ENCODE results near the gene SERPIND1.

Gene SERPIND1

GRCh38 chr22:20774882-20775281, 969 bp downstream of the SERPIND1 start:
- TF ChIP-seq CTCF (conservative IDR thresholded peaks at IDR 0.05; ENCODE audit: control insufficient read depth, insufficient read depth, low read depth, low read length), result no peak

DNA sequence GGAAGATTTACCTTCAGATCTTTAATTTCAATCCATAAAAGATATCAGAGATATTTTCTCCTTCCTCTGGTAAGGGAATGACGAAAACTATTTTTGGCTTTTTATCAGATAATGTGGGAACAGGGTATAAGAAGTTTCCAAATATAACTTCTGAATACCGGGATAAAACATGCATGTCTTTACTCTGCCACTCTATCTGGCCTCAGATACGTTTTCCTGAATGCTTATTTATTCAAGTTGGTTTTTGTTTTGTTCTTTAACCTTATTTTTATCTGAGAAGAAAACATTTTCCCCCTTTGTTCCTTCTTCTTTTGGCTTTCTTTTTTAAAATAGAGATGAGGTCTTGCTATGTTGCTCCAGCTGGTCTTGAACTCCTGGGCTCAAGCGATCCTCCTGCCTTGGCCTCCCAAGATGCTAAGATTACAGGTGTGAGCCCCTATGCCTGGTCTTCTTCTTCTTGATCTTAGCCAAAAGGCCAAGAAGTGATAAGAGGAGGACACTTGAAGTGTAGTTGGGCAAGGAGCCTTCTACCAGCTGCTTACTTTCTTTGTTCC, 1.5 kb downstream of the SERPIND1 start:
- no peak for DNase-seq (ENCODE audit: low read depth)
- H3K4me3 ChIP-seq (ENCODE audit: control insufficient read depth, low read depth, low read length), result no peak overlapping the region
- no peak for TF ChIP-seq CTCF (conservative IDR thresholded peaks at IDR 0.05; ENCODE audit: control insufficient read depth, insufficient read depth, low read depth, low read length)

More at GRCh38 chr22:20774882-20775281, 969 bp downstream of the SERPIND1 start:
- no peak for DNase-seq (ENCODE audit: low read depth)
- H3K4me3 ChIP-seq (ENCODE audit: control insufficient read depth, low read depth, low read length), result no peak overlapping the region

DNA sequence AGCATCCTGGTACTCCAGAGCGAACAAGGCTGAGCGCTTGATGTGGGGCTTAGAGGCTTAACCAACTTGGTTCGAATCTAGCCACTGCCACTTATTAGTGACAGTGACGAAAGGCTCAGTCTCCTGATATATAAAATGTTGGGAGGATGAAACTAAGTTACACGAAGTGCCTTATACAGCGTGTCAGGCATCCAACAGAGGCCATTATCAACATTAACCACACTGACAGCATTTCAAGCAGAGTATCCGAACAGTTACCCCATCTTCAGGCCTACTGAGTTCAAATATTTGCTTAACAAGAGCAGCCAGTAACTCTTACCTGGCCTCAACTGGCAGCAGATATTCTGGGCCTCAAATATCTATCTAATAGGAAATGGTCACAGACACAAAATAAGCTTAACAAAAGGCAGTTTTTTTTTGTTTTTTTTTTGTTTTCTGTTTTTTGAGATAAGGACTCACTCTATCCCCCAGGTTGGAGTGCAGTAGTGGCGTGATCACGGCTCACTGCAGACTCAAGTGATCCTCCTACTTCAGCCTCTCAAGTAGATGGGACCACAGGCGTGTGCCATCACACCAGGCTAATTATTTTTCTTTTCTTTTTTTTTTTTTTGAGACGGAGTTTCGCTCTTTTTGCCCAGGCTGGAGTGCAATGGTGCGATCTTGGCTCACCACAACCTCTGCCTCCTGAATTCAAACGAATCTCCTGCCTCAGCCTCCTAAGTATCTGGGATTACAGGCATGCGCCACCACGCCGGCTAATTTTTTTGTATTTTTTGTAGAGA, 2.9 kb downstream of the SERPIND1 start:
- TF ChIP-seq CTCF (conservative IDR thresholded peaks at IDR 0.05; ENCODE audit: control insufficient read depth, insufficient read depth, low read depth, low read length), result no peak
- H3K4me3 ChIP-seq (ENCODE audit: control insufficient read depth, low read depth, low read length), result no peak overlapping the region
- DNase-seq (ENCODE audit: low read depth), result no peak

DNA sequence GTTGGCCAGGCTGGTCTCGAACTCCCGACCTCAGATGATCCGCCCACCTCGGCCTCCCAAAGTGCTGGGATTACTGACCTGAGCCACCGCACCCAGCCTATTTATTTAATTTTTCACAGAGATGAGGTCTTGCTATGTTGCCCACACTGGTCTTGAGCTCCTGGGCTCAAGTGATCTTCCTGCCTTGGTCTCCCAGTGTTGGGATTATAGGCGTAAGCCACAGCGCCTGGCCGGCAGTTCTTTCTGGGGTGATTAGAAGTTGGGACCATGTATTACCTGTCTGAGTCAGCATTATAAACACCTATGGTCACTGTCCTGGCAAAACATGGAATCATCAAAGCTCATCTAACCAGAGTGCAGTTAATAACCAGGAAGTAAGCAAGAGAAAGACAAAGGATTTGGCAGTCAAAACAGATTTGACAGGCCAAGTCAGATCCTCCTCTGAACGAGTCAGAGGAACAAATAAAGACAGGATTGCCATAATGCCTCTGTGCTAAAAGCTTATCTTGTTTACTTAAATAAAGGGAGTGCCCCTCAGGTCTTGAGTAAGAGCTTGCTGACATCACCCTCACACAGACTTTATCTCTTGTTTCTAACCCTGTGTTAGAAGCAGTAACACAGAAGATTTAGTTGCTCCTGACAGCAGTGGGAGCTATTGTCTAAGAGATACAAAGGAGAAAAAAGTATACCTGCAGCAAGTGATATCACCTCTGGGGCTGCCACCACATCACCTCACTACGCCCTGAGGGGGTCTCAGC, 3.7 kb downstream of the SERPIND1 start:
- DNase-seq (ENCODE audit: low read depth), result peak; percentile 94
- no peak overlapping the region for H3K4me3 ChIP-seq (ENCODE audit: control insufficient read depth, low read depth, low read length)
- no peak for TF ChIP-seq CTCF (conservative IDR thresholded peaks at IDR 0.05; ENCODE audit: control insufficient read depth, insufficient read depth, low read depth, low read length)

DNA sequence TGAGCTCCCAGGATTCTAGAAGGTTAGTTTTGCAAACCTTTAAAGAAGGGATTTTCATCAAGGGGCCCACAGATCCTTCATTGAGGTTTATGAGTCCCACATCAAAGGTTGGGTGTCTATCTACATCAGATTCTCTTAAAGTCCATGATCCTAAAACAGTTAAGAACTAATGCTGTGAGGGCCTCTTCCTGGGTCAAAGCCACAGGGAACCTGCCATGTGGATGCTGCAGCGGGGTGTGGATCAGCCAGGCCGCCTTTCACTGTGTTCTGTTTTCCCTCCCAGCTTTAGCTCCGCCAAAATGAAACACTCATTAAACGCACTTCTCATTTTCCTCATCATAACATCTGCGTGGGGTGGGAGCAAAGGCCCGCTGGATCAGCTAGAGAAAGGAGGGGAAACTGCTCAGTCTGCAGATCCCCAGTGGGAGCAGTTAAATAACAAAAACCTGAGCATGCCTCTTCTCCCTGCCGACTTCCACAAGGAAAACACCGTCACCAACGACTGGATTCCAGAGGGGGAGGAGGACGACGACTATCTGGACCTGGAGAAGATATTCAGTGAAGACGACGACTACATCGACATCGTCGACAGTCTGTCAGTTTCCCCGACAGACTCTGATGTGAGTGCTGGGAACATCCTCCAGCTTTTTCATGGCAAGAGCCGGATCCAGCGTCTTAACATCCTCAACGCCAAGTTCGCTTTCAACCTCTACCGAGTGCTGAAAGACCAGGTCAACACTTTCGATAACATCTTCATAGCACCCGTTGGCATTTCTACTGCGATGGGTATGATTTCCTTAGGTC, 5.3 kb downstream of the SERPIND1 start:
- no peak for DNase-seq (ENCODE audit: low read depth)
- TF ChIP-seq CTCF (conservative IDR thresholded peaks at IDR 0.05; ENCODE audit: control insufficient read depth, insufficient read depth, low read depth, low read length), result no peak
- no peak overlapping the region for H3K4me3 ChIP-seq (ENCODE audit: control insufficient read depth, low read depth, low read length)

DNA sequence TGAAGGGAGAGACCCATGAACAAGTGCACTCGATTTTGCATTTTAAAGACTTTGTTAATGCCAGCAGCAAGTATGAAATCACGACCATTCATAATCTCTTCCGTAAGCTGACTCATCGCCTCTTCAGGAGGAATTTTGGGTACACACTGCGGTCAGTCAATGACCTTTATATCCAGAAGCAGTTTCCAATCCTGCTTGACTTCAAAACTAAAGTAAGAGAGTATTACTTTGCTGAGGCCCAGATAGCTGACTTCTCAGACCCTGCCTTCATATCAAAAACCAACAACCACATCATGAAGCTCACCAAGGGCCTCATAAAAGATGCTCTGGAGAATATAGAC, 5.9 kb downstream of the SERPIND1 start:
- TF ChIP-seq CTCF (conservative IDR thresholded peaks at IDR 0.05; ENCODE audit: control insufficient read depth, insufficient read depth, low read depth, low read length), result no peak
- peak; percentile 84 for DNase-seq (ENCODE audit: low read depth)
- H3K4me3 ChIP-seq (ENCODE audit: control insufficient read depth, low read depth, low read length), result no peak overlapping the region
